GM23338 (cell line): ENCODE results near the gene CYP46A1.

Experiments
- CREB1 ChIP-seq: fragments of 250-450 bp; sonication (Bioruptor Pico); IDR thresholded peaks from 2 replicates; pipeline ENCODE4 v1.5.0; 2020; ENCODE audit warnings: low read depth, mild to moderate bottlenecking, moderate library complexity
- CTCF ChIP-seq, 2 experiments: fragments of 200-600 bp in 1 of 2; sonication (generic) in 1 of 2; conservative IDR thresholded peaks; 2 replicates each; pipeline versions ENCODE4 v1.5.1 to v1.6.1; 2016 to 2017; ENCODE audit warnings: antibody characterized with exemption in 2 of 2, low read depth in 2 of 2, mild to moderate bottlenecking in 2 of 2, moderate library complexity in 1 of 2
- EZH2 ChIP-seq: fragments of 200-600 bp; sonication (generic); IDR thresholded peaks from one replicate; pipeline ENCODE4 v1.8.0; 2017; ENCODE audit warnings: antibody characterized with exemption, mild to moderate bottlenecking, low read depth; ENCODE audit not compliant: unreplicated experiment
- EZH2phosphoT487 ChIP-seq: fragments of 200-600 bp; sonication (generic); IDR thresholded peaks from one replicate; pipeline ENCODE4 v1.8.1; 2018; ENCODE audit warnings: antibody characterized with exemption; ENCODE audit not compliant: unreplicated experiment
- JUNB ChIP-seq: IDR thresholded peaks from one replicate; pipeline ENCODE4 v1.6.1; 2016; ENCODE audit warnings: antibody characterized with exemption; ENCODE audit not compliant: unreplicated experiment
- NANOG ChIP-seq: IDR thresholded peaks from 2 replicates; pipeline ENCODE4 v1.6.1; 2016; ENCODE audit warnings: antibody characterized with exemption, borderline replicate concordance
- POLR2AphosphoS5 ChIP-seq: IDR thresholded peaks from 2 replicates; pipeline ENCODE4 v1.6.1; 2016; ENCODE audit warnings: antibody characterized with exemption, low read depth
- REST ChIP-seq: IDR thresholded peaks from one replicate; pipeline ENCODE4 v1.6.1; 2018; ENCODE audit warnings: antibody characterized with exemption; ENCODE audit not compliant: unreplicated experiment
- STAT1 ChIP-seq: IDR thresholded peaks from one replicate; pipeline ENCODE4 v1.6.1; 2016; ENCODE audit warnings: antibody characterized with exemption; ENCODE audit not compliant: unreplicated experiment
- ZNF114 ChIP-seq: fragments of 250-450 bp; sonication (Bioruptor Pico); IDR thresholded peaks from 2 replicates; pipeline ENCODE4 v1.5.0; 2020; ENCODE audit warnings: mild to moderate bottlenecking, moderate library complexity
- TF ChIP-seq, protein P1 (sequence below): IDR thresholded peaks from 2 replicates; pipeline ENCODE4 v1.6.1; 2016; ENCODE audit warnings: antibody characterized with exemption
- TF ChIP-seq, protein P2 (sequence below): fragments of 250-450 bp; sonication (Bioruptor Pico); IDR thresholded peaks from 2 replicates; pipeline ENCODE4 v1.5.0; 2020; ENCODE audit warnings: mild to moderate bottlenecking, moderate library complexity

- TF ChIP-seq CTCF (conservative IDR thresholded peaks at IDR 0.05; ENCODE audit: low read depth in 2 of 2) (no peak), JUNB (no peak), POLR2AphosphoS5 (no peak), EZH2 (no peak), ZNF114 (CRISPR knock-in tag) (no peak), EZH2phosphoT487 (no peak), REST (no peak), STAT1 (no peak), NANOG (no peak), CREB1 (CRISPR knock-in tag) (no peak)
- TF ChIP-seq, protein P1, sequence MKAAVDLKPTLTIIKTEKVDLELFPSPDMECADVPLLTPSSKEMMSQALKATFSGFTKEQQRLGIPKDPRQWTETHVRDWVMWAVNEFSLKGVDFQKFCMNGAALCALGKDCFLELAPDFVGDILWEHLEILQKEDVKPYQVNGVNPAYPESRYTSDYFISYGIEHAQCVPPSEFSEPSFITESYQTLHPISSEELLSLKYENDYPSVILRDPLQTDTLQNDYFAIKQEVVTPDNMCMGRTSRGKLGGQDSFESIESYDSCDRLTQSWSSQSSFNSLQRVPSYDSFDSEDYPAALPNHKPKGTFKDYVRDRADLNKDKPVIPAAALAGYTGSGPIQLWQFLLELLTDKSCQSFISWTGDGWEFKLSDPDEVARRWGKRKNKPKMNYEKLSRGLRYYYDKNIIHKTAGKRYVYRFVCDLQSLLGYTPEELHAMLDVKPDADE, result no peak
- TF ChIP-seq, protein P2, sequence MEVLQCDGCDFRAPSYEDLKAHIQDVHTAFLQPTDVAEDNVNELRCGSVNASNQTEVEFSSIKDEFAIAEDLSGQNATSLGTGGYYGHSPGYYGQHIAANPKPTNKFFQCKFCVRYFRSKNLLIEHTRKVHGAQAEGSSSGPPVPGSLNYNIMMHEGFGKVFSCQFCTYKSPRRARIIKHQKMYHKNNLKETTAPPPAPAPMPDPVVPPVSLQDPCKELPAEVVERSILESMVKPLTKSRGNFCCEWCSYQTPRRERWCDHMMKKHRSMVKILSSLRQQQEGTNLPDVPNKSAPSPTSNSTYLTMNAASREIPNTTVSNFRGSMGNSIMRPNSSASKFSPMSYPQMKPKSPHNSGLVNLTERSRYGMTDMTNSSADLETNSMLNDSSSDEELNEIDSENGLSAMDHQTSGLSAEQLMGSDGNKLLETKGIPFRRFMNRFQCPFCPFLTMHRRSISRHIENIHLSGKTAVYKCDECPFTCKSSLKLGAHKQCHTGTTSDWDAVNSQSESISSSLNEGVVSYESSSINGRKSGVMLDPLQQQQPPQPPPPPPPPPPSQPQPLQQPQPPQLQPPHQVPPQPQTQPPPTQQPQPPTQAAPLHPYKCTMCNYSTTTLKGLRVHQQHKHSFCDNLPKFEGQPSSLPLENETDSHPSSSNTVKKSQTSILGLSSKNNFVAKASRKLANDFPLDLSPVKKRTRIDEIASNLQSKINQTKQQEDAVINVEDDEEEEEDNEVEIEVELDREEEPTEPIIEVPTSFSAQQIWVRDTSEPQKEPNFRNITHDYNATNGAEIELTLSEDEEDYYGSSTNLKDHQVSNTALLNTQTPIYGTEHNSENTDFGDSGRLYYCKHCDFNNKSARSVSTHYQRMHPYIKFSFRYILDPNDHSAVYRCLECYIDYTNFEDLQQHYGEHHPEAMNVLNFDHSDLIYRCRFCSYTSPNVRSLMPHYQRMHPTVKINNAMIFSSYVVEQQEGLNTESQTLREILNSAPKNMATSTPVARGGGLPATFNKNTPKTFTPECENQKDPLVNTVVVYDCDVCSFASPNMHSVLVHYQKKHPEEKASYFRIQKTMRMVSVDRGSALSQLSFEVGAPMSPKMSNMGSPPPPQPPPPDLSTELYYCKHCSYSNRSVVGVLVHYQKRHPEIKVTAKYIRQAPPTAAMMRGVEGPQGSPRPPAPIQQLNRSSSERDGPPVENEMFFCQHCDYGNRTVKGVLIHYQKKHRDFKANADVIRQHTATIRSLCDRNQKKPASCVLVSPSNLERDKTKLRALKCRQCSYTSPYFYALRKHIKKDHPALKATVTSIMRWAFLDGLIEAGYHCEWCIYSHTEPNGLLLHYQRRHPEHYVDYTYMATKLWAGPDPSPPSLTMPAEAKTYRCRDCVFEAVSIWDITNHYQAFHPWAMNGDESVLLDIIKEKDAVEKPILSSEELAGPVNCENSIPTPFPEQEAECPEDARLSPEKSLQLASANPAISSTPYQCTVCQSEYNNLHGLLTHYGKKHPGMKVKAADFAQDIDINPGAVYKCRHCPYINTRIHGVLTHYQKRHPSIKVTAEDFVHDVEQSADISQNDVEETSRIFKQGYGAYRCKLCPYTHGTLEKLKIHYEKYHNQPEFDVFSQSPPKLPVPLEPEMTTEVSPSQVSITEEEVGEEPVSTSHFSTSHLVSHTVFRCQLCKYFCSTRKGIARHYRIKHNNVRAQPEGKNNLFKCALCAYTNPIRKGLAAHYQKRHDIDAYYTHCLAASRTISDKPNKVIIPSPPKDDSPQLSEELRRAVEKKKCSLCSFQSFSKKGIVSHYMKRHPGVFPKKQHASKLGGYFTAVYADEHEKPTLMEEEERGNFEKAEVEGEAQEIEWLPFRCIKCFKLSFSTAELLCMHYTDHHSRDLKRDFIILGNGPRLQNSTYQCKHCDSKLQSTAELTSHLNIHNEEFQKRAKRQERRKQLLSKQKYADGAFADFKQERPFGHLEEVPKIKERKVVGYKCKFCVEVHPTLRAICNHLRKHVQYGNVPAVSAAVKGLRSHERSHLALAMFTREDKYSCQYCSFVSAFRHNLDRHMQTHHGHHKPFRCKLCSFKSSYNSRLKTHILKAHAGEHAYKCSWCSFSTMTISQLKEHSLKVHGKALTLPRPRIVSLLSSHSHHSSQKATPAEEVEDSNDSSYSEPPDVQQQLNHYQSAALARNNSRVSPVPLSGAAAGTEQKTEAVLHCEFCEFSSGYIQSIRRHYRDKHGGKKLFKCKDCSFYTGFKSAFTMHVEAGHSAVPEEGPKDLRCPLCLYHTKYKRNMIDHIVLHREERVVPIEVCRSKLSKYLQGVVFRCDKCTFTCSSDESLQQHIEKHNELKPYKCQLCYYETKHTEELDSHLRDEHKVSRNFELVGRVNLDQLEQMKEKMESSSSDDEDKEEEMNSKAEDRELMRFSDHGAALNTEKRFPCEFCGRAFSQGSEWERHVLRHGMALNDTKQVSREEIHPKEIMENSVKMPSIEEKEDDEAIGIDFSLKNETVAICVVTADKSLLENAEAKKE, result no peak
These were observed 25.8 kb upstream of the CYP46A1 start for GRCh38 chr14:99658218-99658845.
